Endodermal cell (in vitro differentiated cells): Measurements from ENCODE around the gene ZSWIM6. TPM values are rescaled to one million over a fixed set of nuclear protein-coding genes. Genes with fewer than 3 reads are reported as not detected.

Source experiments
- DNase-seq: peaks from one replicate; pipeline ENCODE4 v3.0.0-alpha.2; 2017
- H3K27ac ChIP-seq: 2 replicates; pipeline ENCODE4 v1.5.1; 2013; ENCODE audit warnings: mild to moderate bottlenecking, low read depth, low read length, moderate library complexity
- H3K27me3 ChIP-seq: 2 replicates; pipeline ENCODE4 v1.6.1; 2013; ENCODE audit warnings: mild to moderate bottlenecking, low read length, moderate library complexity; ENCODE audit not compliant: insufficient read depth, control insufficient read depth, poor library complexity, severe bottlenecking
- H3K36me3 ChIP-seq: 2 replicates; pipeline ENCODE4 v1.7.0; 2013; ENCODE audit warnings: mild to moderate bottlenecking, low read length, moderate library complexity; ENCODE audit not compliant: control insufficient read depth, insufficient read depth
- H3K4me1 ChIP-seq: one replicate; pipeline ENCODE4 v1.7.0; 2013; ENCODE audit warnings: low read length; ENCODE audit not compliant: control insufficient read depth, insufficient read depth
- H3K4me3 ChIP-seq: 2 replicates; pipeline ENCODE4 v1.5.1; 2013; ENCODE audit warnings: mild to moderate bottlenecking, low read length, moderate library complexity
- H3K9ac ChIP-seq: 2 replicates; pipeline ENCODE4 v1.6.1; 2013; ENCODE audit warnings: mild to moderate bottlenecking, low read length, moderate library complexity; ENCODE audit not compliant: poor library complexity, severe bottlenecking; ENCODE audit errors: extremely low read depth
- H3K9me3 ChIP-seq: 2 replicates; pipeline ENCODE4 v1.6.1; 2013; ENCODE audit warnings: mild to moderate bottlenecking, low read length, moderate library complexity; ENCODE audit not compliant: control insufficient read depth
- H3K27ac Mint-ChIP-seq: 2 replicates; pipeline ENCODE4 v1.8.0; 2020; ENCODE audit warnings: mixed read lengths
- H3K27me3 Mint-ChIP-seq: 2 replicates; pipeline ENCODE4 v1.8.0; 2021; ENCODE audit warnings: mild to moderate bottlenecking, mixed read lengths; ENCODE audit not compliant: insufficient read depth
- H3K36me3 Mint-ChIP-seq: 2 replicates; pipeline ENCODE4 v1.8.0; 2020; ENCODE audit warnings: low read depth, mixed read lengths
- H3K4me1 Mint-ChIP-seq: 2 replicates; pipeline ENCODE4 v1.8.0; 2020; ENCODE audit warnings: mixed read lengths
- H3K4me3 Mint-ChIP-seq: 2 replicates; pipeline ENCODE4 v1.8.0; 2020; ENCODE audit warnings: mild to moderate bottlenecking, moderate library complexity, mixed read lengths
- H3K9me3 Mint-ChIP-seq: 2 replicates; pipeline ENCODE4 v1.8.0; 2020; ENCODE audit warnings: mild to moderate bottlenecking, mixed read lengths
- CTCF ChIP-seq: fragments of 200-600 bp; sonication (generic); conservative IDR thresholded peaks from 2 replicates; pipeline ENCODE4 v1.5.0; 2021; ENCODE audit warnings: antibody characterized with exemption, mild to moderate bottlenecking
- WGBS, 2 experiments: methylation state at CpG; one replicate each; pipeline versions ENCODE4 v1.1.5 to v1.1.7; 2013; ENCODE audit warnings: missing lambda C conversion rate in 2 of 2, mixed read lengths in 1 of 2; ENCODE audit not compliant: insufficient coverage in 1 of 2, insufficient read length in 1 of 2; 5-methylcytosine and 5-hydroxymethylcytosine counted together
- total RNA-seq, 2 donors: library from RNA; stranded (reverse); fragmentation: NEBNext Ultra II Directional in 1 of 2; extraction: Animal tissue kit (Norgen Biotek cat#: 25700) in 1 of 2; gene quantifications; 2 replicates in 1 of 2; 3 replicates in 1 of 2; pipeline ENCODE4 v1.2.1, GENCODE V29; 2021

Gene ZSWIM6
- total RNA-seq, 2 donors from 2014 or later = 18.1 to 18.8 TPM

GRCh38 chr5:61431923-61432620 lies 100.0 kb downstream of the ZSWIM6 start:
- H3K36me3 Mint-ChIP-seq = no peaks in the 10 kb centered on the region
- H3K27me3 Mint-ChIP-seq = no peaks in the 10 kb centered on the region

GRCh38 chr5:61435368-61435767 lies 103.3 kb downstream of the ZSWIM6 start:
- no peak for TF ChIP-seq CTCF
- peaks cover 6% of the 10 kb centered on the region for H3K4me1 Mint-ChIP-seq
- 80 to 91% methylated on average over 1 to 2 of the region's 2 CpGs for WGBS, 2 experiments
- H3K27me3 ChIP-seq = no peaks in the 10 kb centered on the region
- no peak overlapping the region for H3K9ac ChIP-seq
- H3K27ac Mint-ChIP-seq = no peak overlapping the region
- no peaks in the 10 kb centered on the region for H3K36me3 ChIP-seq
- H3K27ac ChIP-seq = no peak overlapping the region
- no peaks in the 10 kb centered on the region for H3K27me3 Mint-ChIP-seq
- H3K4me3 Mint-ChIP-seq = no peak overlapping the region
- H3K9me3 Mint-ChIP-seq = peaks cover 3% of the 10 kb centered on the region
- no peak for DNase-seq
- no peaks in the 10 kb centered on the region for H3K4me1 ChIP-seq
- peaks cover 7% of the 10 kb centered on the region for H3K9me3 ChIP-seq
- no peak overlapping the region for H3K4me3 ChIP-seq
- H3K36me3 Mint-ChIP-seq = peaks cover 2% of the 10 kb centered on the region

More at GRCh38 chr5:61431923-61432620, 100.0 kb downstream of the ZSWIM6 start:
- no peaks in the 10 kb centered on the region for H3K9me3 ChIP-seq
- H3K9me3 Mint-ChIP-seq = no peaks in the 10 kb centered on the region
- H3K27ac ChIP-seq = peak overlapping the region; percentile 3
- H3K4me3 Mint-ChIP-seq = no peak overlapping the region
- peaks cover 24% of the 10 kb centered on the region for H3K4me1 Mint-ChIP-seq
- H3K4me1 ChIP-seq = no peaks in the 10 kb centered on the region
- no peaks in the 10 kb centered on the region for H3K36me3 ChIP-seq
- 89 to 97% methylated on average over 4 to 6 of the region's 6 CpGs for WGBS, 2 experiments
- no peak overlapping the region for H3K9ac ChIP-seq
- H3K4me3 ChIP-seq = no peak overlapping the region
- DNase-seq = no peak
- peak overlapping the region; percentile 44 for H3K27ac Mint-ChIP-seq
- no peaks in the 10 kb centered on the region for H3K27me3 ChIP-seq
- no peak for TF ChIP-seq CTCF

GRCh38 chr5:61438298-61438970 lies 106.4 kb downstream of the ZSWIM6 start:
- H3K27ac Mint-ChIP-seq = no peak overlapping the region

More at GRCh38 chr5:61438298-61438970, 106.4 kb downstream of the ZSWIM6 start:
- no peaks in the 10 kb centered on the region for H3K27me3 ChIP-seq
- H3K36me3 Mint-ChIP-seq = peaks cover 23% of the 10 kb centered on the region
- peaks cover 38% of the 10 kb centered on the region for H3K9me3 ChIP-seq
- TF ChIP-seq CTCF = no peak
- H3K4me1 Mint-ChIP-seq = no peaks in the 10 kb centered on the region
- H3K27me3 Mint-ChIP-seq = no peaks in the 10 kb centered on the region
- no peak overlapping the region for H3K9ac ChIP-seq
- H3K4me1 ChIP-seq = no peaks in the 10 kb centered on the region
- peaks cover 30% of the 10 kb centered on the region for H3K9me3 Mint-ChIP-seq
- WGBS, 2 experiments = 85 to 90% methylated on average over 1 to 3 of the region's 3 CpGs
- no peak for DNase-seq
- H3K27ac ChIP-seq = no peak overlapping the region
- H3K4me3 Mint-ChIP-seq = no peak overlapping the region
- H3K4me3 ChIP-seq = no peak overlapping the region
- peaks cover 7% of the 10 kb centered on the region for H3K36me3 ChIP-seq
